Measurements from ENCODE around the gene FAM171A1.

DNA sequence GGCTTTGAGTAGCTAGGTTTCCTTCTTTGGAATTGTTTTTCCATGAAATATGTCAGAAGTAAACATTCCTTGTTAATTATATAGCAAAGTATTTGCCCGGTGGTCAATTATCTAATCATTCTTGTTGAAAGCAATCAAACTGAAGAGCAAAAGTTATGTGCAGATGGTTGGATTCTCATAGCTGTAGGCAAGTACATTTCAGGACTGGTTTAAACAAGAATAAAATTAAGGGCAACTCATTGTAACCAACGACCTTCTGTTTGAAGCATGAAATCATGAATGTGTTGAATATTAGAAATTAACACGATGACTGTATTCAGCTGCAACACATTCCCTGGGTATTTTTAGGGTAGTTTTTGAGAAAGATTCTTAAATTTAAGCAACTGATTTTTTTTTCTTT lies 140.8 kb downstream of the FAM171A1 start:
- TF ChIP-seq CTCF (IDR thresholded peaks at IDR 0.05), result no peak
- no peak for TF ChIP-seq POLR2AphosphoS5 (IDR thresholded peaks at IDR 0.05)
- TF ChIP-seq EP300 (IDR thresholded peaks at IDR 0.05), result no peak
